Fibroblast of lung (primary cell): ENCODE results near the gene GSC2. TPM values are rescaled to one million over a fixed set of nuclear protein-coding genes. Genes with fewer than 3 reads are reported as not detected.

ENCODE experiments used
- DNase-seq, 2 donors: peaks; one replicate each; pipeline versions ENCODE4 v3.0.0 to v3.0.0-alpha.2; 2010; ENCODE audit warnings: low read depth in 2 of 2
- H2AFZ ChIP-seq: 2 replicates; pipeline ENCODE4 v1.5.1; 2012; ENCODE audit warnings: low read length, control low read depth, inconsistent platforms
- H3K27ac ChIP-seq: 2 replicates; pipeline ENCODE4 v1.5.1; 2011; ENCODE audit warnings: low read length, control low read depth; ENCODE audit not compliant: insufficient read depth
- H3K27me3 ChIP-seq: 2 replicates; pipeline ENCODE4 v1.5.1; 2011; ENCODE audit warnings: mild to moderate bottlenecking, low read length; ENCODE audit not compliant: control insufficient read depth, insufficient read depth
- H3K36me3 ChIP-seq: 2 replicates; pipeline ENCODE4 v1.5.1; 2011; ENCODE audit warnings: low read length; ENCODE audit not compliant: control insufficient read depth, insufficient read depth
- H3K4me1 ChIP-seq: 2 replicates; pipeline ENCODE4 v1.5.1; 2011; ENCODE audit warnings: low read length; ENCODE audit not compliant: control insufficient read depth, insufficient read depth; ENCODE audit errors: extremely low read depth
- H3K4me2 ChIP-seq: 2 replicates; pipeline ENCODE4 v1.5.1; 2011; ENCODE audit warnings: low read length, control low read depth; ENCODE audit not compliant: insufficient read depth; ENCODE audit errors: extremely low read depth
- H3K4me3 ChIP-seq, 4 experiments: fragments of 200-600 bp in 1 of 4; sonication (generic) in 1 of 4; replicated peaks in 1 of 4; 2 replicates each; pipeline ENCODE4 v1.5.1; 2011 to 2016; ENCODE audit warnings: low read length in 4 of 4, low read depth in 3 of 4, mild to moderate bottlenecking in 3 of 4, control low read depth in 2 of 4, inconsistent platforms in 1 of 4, mixed read lengths in 1 of 4; ENCODE audit not compliant: insufficient read depth in 1 of 4; ENCODE audit errors: control extremely low read depth in 1 of 4
- H3K79me2 ChIP-seq: 2 replicates; pipeline ENCODE4 v1.5.1; 2012; ENCODE audit warnings: mild to moderate bottlenecking, low read length, inconsistent platforms; ENCODE audit not compliant: control insufficient read depth, insufficient read depth
- H3K9ac ChIP-seq: 2 replicates; pipeline ENCODE4 v1.5.1; 2011; ENCODE audit warnings: mild to moderate bottlenecking, low read length, control low read depth; ENCODE audit not compliant: insufficient read depth
- H3K9me3 ChIP-seq: 2 replicates; pipeline ENCODE4 v1.5.1; 2012; ENCODE audit warnings: low read depth, low read length; ENCODE audit not compliant: control insufficient read depth, insufficient read depth
- H4K20me1 ChIP-seq: 2 replicates; pipeline ENCODE4 v1.5.1; 2011; ENCODE audit warnings: low read length; ENCODE audit not compliant: control insufficient read depth, insufficient read depth; ENCODE audit errors: extremely low read depth
- CTCF ChIP-seq, 2 donors: IDR thresholded peaks in 1 of 2; conservative IDR thresholded peaks in 1 of 2; 1 replicate in 1 of 2; 2 replicates in 1 of 2; pipeline ENCODE4 v1.5.1; 2011 to 2012; ENCODE audit warnings: low read length in 2 of 2, control low read depth in 1 of 2, inconsistent platforms in 1 of 2, low read depth in 1 of 2, mild to moderate bottlenecking in 1 of 2
- EZH2 ChIP-seq: IDR thresholded peaks from 2 replicates; pipeline ENCODE4 v1.5.1; 2012; ENCODE audit warnings: low read length, control low read depth, mild to moderate bottlenecking; ENCODE audit errors: missing control alignments
- polyA plus RNA-seq, 2 donors: library from polyadenylated mRNA; depleted of rRNA in 1 of 2; stranded (reverse) in 1 of 2; unstranded in 1 of 2; fragments of >200 nt; gene quantifications; 2 replicates each; pipeline ENCODE4 v1.2.1, GENCODE V29; 2011 to 2012; ENCODE audit warnings: missing spikeins in 1 of 2
- total RNA-seq: library from RNA; depleted of rRNA; stranded (reverse); fragments of >200 nt; gene quantifications from 2 replicates; pipeline ENCODE4 v1.2.1, GENCODE V29; 2014

The GSC2 gene
- total and polyA plus RNA-seq, 2 donors (not counting 1 experiment from before 2014, with no cell fraction given): not detected

- no peaks in the 10 kb centered on the region for H3K27me3 ChIP-seq
- no peaks in the 10 kb centered on the region for H3K79me2 ChIP-seq
- no peak overlapping the region for H3K27ac ChIP-seq
- H3K4me1 ChIP-seq: no peaks in the 10 kb centered on the region
- no peak overlapping the region for H3K4me3 ChIP-seq
- no peaks in the 10 kb centered on the region for H3K9me3 ChIP-seq
- no peak overlapping the region for H2AFZ ChIP-seq
- H3K36me3 ChIP-seq: peaks cover 34% of the 10 kb centered on the region
- no peak for TF ChIP-seq EZH2
- TF ChIP-seq CTCF (conservative IDR thresholded peaks at IDR 0.05 in 1 of 2, IDR thresholded peaks at IDR 0.05 in 1 of 2; ENCODE audit: low read depth in 1 of 2, low read length in 2 of 2): no peak
- DNase-seq: no peak
- no peak overlapping the region for H3K4me2 ChIP-seq
- no peaks in the 10 kb centered on the region for H4K20me1 ChIP-seq
- no peak overlapping the region for H3K9ac ChIP-seq
Measured at GRCh38 chr22:19136915-19137314, 13.2 kb downstream of the GSC2 start.

- Histone ChIP-seq H3K4me2 (no peak overlapping the region), H3K79me2 (no peaks in the 10 kb centered on the region), H3K4me3 (no peak overlapping the region), H4K20me1 (no peaks in the 10 kb centered on the region), H3K9ac (no peak overlapping the region), H3K9me3 (no peaks in the 10 kb centered on the region), H3K27me3 (no peaks in the 10 kb centered on the region), H2AFZ (no peak overlapping the region), H3K4me1 (no peaks in the 10 kb centered on the region), H3K27ac (no peak overlapping the region), H3K36me3 (peaks cover 23% of the 10 kb centered on the region)
- TF ChIP-seq CTCF (conservative IDR thresholded peaks at IDR 0.05 in 1 of 2, IDR thresholded peaks at IDR 0.05 in 1 of 2; ENCODE audit: low read depth in 1 of 2, low read length in 2 of 2) (no peak), EZH2 (no peak)
- no peak for DNase-seq
Measured at GRCh38 chr22:19134874-19135273, 15.2 kb downstream of the GSC2 start.

- no peak for DNase-seq
- peaks cover 18% of the 10 kb centered on the region for H3K36me3 ChIP-seq
Measured at GRCh38 chr22:19134176-19134831, 15.8 kb downstream of the GSC2 start.

More at GRCh38 chr22:19134176-19134831, 15.8 kb downstream of the GSC2 start:
- Histone ChIP-seq H3K27ac (no peak overlapping the region), H3K4me1 (no peaks in the 10 kb centered on the region), H3K79me2 (no peaks in the 10 kb centered on the region), H2AFZ (no peak overlapping the region), H3K9me3 (no peaks in the 10 kb centered on the region), H3K4me2 (no peak overlapping the region), H3K27me3 (no peaks in the 10 kb centered on the region), H3K9ac (no peak overlapping the region), H3K4me3 (no peak overlapping the region), H4K20me1 (no peaks in the 10 kb centered on the region)
- no peak for TF ChIP-seq CTCF (conservative IDR thresholded peaks at IDR 0.05 in 1 of 2, IDR thresholded peaks at IDR 0.05 in 1 of 2; ENCODE audit: low read depth in 1 of 2, low read length in 2 of 2)
- TF ChIP-seq EZH2: no peak
